NCI-H226 (cell line): ENCODE data around the gene MAML2.
"Not testable (repeated sequence)": the region's sequence is repeated elsewhere in the genome, so short reads cannot be mapped to it uniquely, and the experiment has no call there.

Experiments
- DNase-seq: peaks from one replicate; pipeline ENCODE4 v3.0.0-alpha.2; 2015

The MAML2 gene

GRCh38 chr11:96288915-96289314 lies 54.1 kb downstream of the MAML2 start:
- no peak for DNase-seq

- DNase-seq, result no peak
These were observed 55.1 kb downstream of the MAML2 start for GRCh38 chr11:96287822-96288439.

GRCh38 chr11:96285985-96286384 lies 57.0 kb downstream of the MAML2 start:
- not testable (repeated sequence) for DNase-seq

- no peak for DNase-seq
These were observed 58.1 kb downstream of the MAML2 start for GRCh38 chr11:96284917-96285316.

GRCh38 chr11:96284401-96284800 lies 58.6 kb downstream of the MAML2 start:
- no peak for DNase-seq

GRCh38 chr11:96282625-96283220 lies 60.3 kb downstream of the MAML2 start:
- DNase-seq, result no peak

- no peak for DNase-seq
These were observed 62.6 kb downstream of the MAML2 start for GRCh38 chr11:96280444-96280843.

- DNase-seq, result no peak
These were observed 63.1 kb downstream of the MAML2 start for GRCh38 chr11:96279896-96280290.

GRCh38 chr11:96279018-96279895 lies 63.7 kb downstream of the MAML2 start:
- DNase-seq, result no peak

- DNase-seq, result peak; percentile 14
These were observed 64.7 kb downstream of the MAML2 start for GRCh38 chr11:96278039-96278897.

- DNase-seq, result no peak
These were observed 65.3 kb downstream of the MAML2 start for GRCh38 chr11:96277696-96278038.

GRCh38 chr11:96276836-96277235 lies 66.2 kb downstream of the MAML2 start:
- DNase-seq, result no peak

- peak; percentile 71 for DNase-seq
These were observed 67.0 kb downstream of the MAML2 start for GRCh38 chr11:96275801-96276594.

- DNase-seq, result no peak
These were observed 69.5 kb downstream of the MAML2 start for GRCh38 chr11:96273507-96273906.

GRCh38 chr11:96272529-96273222 lies 70.3 kb downstream of the MAML2 start:
- no peak for DNase-seq

GRCh38 chr11:96271777-96272176 lies 71.2 kb downstream of the MAML2 start:
- no peak for DNase-seq

GRCh38 chr11:96271352-96271751 lies 71.6 kb downstream of the MAML2 start:
- not testable (repeated sequence) for DNase-seq

GRCh38 chr11:96268527-96268926 lies 74.5 kb downstream of the MAML2 start:
- not testable (repeated sequence) for DNase-seq

GRCh38 chr11:96267496-96268032 lies 75.4 kb downstream of the MAML2 start:
- DNase-seq, result no peak

- no peak for DNase-seq
These were observed 75.9 kb downstream of the MAML2 start for GRCh38 chr11:96267001-96267495.

GRCh38 chr11:96265972-96266371 lies 77.0 kb downstream of the MAML2 start:
- DNase-seq, result no peak
